OCI-LY1 (cell line): ENCODE data around the gene PTPRM.

Experiments
- H2AFZ ChIP-seq: fragments of 200-600 bp; sonication (generic), shearing (Covaris generic); 2 replicates; pipeline ENCODE4 v1.6.0; 2014; ENCODE audit warnings: antibody characterized with exemption, mild to moderate bottlenecking, low read length
- H3F3A ChIP-seq: fragments of 200-600 bp; sonication (generic), shearing (Covaris generic); 2 replicates; pipeline ENCODE4 v1.6.0; 2014; ENCODE audit warnings: mild to moderate bottlenecking, antibody characterized with exemption, low read length, moderate library complexity; ENCODE audit not compliant: insufficient read depth
- H3K27ac ChIP-seq: fragments of 200-600 bp; sonication (generic); 2 replicates; pipeline ENCODE4 v1.5.1; 2014; ENCODE audit warnings: low read length, mixed run types, mild to moderate bottlenecking, low read depth; ENCODE audit not compliant: poor library complexity, severe bottlenecking
- H3K27me3 ChIP-seq: fragments of 200-600 bp; sonication (generic); 2 replicates; pipeline ENCODE4 v1.6.0; 2014; ENCODE audit warnings: antibody characterized with exemption, mild to moderate bottlenecking, low read length, moderate library complexity; ENCODE audit not compliant: insufficient read depth
- H3K36me3 ChIP-seq: fragments of 200-600 bp; sonication (generic); 2 replicates; pipeline ENCODE4 v1.6.1; 2014; ENCODE audit warnings: mild to moderate bottlenecking, antibody characterized with exemption, low read length, moderate library complexity, mixed read lengths; ENCODE audit not compliant: insufficient read depth
- H3K4me1 ChIP-seq: fragments of 200-600 bp; sonication (generic); 2 replicates; pipeline ENCODE4 v1.5.1; 2014; ENCODE audit warnings: mild to moderate bottlenecking, low read length, moderate library complexity; ENCODE audit not compliant: insufficient read depth, severe bottlenecking
- H3K4me2 ChIP-seq: fragments of 200-600 bp; sonication (generic), shearing (Covaris generic); 2 replicates; pipeline ENCODE4 v1.6.1; 2014; ENCODE audit warnings: low read length
- H3K4me3 ChIP-seq: fragments of 200-600 bp; sonication (generic); 2 replicates; pipeline ENCODE4 v1.5.1; 2014; ENCODE audit warnings: low read length, low read depth, mild to moderate bottlenecking, mixed read lengths; ENCODE audit not compliant: poor library complexity, severe bottlenecking
- H3K79me2 ChIP-seq: fragments of 200-600 bp; shearing (Covaris generic); 2 replicates; pipeline ENCODE4 v1.6.1; 2016; ENCODE audit warnings: mixed run types, low read length, mixed read lengths; ENCODE audit not compliant: insufficient read depth
- H3K9ac ChIP-seq: fragments of 200-600 bp; sonication (generic), shearing (Covaris generic); 2 replicates; pipeline ENCODE4 v1.6.1; 2014; ENCODE audit warnings: mild to moderate bottlenecking, low read length, mixed read lengths
- H3K9me2 ChIP-seq: fragments of 200-600 bp; sonication (generic), shearing (Covaris generic); 2 replicates; pipeline ENCODE4 v1.6.1; 2014; ENCODE audit warnings: low read depth, mild to moderate bottlenecking, low read length, mixed read lengths
- H3K9me3 ChIP-seq: fragments of 200-600 bp; shearing (Covaris generic); 2 replicates; pipeline ENCODE4 v1.6.1; 2014; ENCODE audit warnings: low read length, mixed read lengths
- H4K20me1 ChIP-seq: fragments of 200-600 bp; sonication (generic), shearing (Covaris generic); 2 replicates; pipeline ENCODE4 v1.6.0; 2016; ENCODE audit warnings: mild to moderate bottlenecking, low read length; ENCODE audit not compliant: insufficient read depth
- EZH2 ChIP-seq: fragments of 200-600 bp; sonication (generic), shearing (Covaris generic); IDR thresholded peaks from 2 replicates; pipeline ENCODE4 v1.8.0; 2017; ENCODE audit warnings: borderline replicate concordance, mixed run types, mild to moderate bottlenecking, antibody characterized with exemption, low read length, moderate library complexity, mixed read lengths
- TF ChIP-seq, protein P1 (sequence below): fragments of 200-600 bp; sonication (generic), shearing (Covaris generic); IDR thresholded peaks from 2 replicates; pipeline ENCODE4 v1.5.1; 2017; ENCODE audit warnings: mild to moderate bottlenecking, antibody characterized with exemption, low read length, moderate library complexity, mixed read lengths

Gene PTPRM

GRCh38 chr18:8301427-8302172, 734.5 kb downstream of the PTPRM start:
- Histone ChIP-seq H3K9me2 (no peaks in the 10 kb centered on the region), H2AFZ (no peak overlapping the region), H3K4me1 (no peaks in the 10 kb centered on the region), H3K4me2 (no peak overlapping the region), H3K27ac (no peak overlapping the region), H4K20me1 (no peaks in the 10 kb centered on the region), H3K27me3 (no peaks in the 10 kb centered on the region), H3K4me3 (no peak overlapping the region), H3K9me3 (no peaks in the 10 kb centered on the region), H3F3A (no peaks in the 10 kb centered on the region), H3K36me3 (no peaks in the 10 kb centered on the region), H3K9ac (no peak overlapping the region), H3K79me2 (no peaks in the 10 kb centered on the region)
- TF ChIP-seq, protein P1, sequence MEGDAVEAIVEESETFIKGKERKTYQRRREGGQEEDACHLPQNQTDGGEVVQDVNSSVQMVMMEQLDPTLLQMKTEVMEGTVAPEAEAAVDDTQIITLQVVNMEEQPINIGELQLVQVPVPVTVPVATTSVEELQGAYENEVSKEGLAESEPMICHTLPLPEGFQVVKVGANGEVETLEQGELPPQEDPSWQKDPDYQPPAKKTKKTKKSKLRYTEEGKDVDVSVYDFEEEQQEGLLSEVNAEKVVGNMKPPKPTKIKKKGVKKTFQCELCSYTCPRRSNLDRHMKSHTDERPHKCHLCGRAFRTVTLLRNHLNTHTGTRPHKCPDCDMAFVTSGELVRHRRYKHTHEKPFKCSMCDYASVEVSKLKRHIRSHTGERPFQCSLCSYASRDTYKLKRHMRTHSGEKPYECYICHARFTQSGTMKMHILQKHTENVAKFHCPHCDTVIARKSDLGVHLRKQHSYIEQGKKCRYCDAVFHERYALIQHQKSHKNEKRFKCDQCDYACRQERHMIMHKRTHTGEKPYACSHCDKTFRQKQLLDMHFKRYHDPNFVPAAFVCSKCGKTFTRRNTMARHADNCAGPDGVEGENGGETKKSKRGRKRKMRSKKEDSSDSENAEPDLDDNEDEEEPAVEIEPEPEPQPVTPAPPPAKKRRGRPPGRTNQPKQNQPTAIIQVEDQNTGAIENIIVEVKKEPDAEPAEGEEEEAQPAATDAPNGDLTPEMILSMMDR, result no peak
- no peak for TF ChIP-seq EZH2

DNA sequence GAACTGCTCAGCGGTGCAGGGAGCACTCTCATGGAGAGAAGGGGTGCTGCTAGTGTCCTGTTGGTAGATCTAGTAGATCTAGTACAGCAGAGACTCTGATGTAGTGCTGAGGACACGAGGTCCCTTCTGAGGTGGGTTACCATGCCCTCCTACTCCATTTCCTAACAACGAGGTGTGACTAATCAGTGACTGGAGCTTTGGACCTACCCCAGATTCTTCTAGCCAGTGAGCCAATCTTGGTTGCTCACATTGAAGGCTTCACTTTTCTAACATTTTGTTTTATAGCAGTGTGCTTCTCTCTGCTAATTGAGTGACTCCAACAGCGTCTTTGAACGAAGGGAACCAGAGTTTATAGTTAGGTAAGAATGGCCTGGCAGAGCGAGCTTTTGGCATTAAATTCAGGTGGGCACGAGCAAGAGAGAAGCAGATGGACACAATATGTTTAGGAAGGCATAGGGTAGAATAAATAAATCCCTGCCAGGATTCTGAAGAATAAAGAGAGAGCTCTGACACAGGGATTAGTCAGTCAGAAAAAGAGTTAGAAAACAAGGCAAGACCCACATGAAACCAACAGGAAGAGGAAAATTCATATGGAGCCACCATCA, 736.1 kb downstream of the PTPRM start:
- H3K27me3 ChIP-seq, result no peaks in the 10 kb centered on the region
- H4K20me1 ChIP-seq, result no peaks in the 10 kb centered on the region
- H3K4me3 ChIP-seq, result no peak overlapping the region
- H2AFZ ChIP-seq, result no peak overlapping the region
- TF ChIP-seq, protein P1, result no peak
- TF ChIP-seq EZH2, result no peak
- no peaks in the 10 kb centered on the region for H3K36me3 ChIP-seq
- H3K4me2 ChIP-seq, result no peak overlapping the region
- H3K27ac ChIP-seq, result no peak overlapping the region
- H3K9me3 ChIP-seq, result no peaks in the 10 kb centered on the region
- H3K9me2 ChIP-seq, result no peaks in the 10 kb centered on the region
- H3K4me1 ChIP-seq, result no peaks in the 10 kb centered on the region
- H3K9ac ChIP-seq, result no peak overlapping the region
- H3F3A ChIP-seq, result no peaks in the 10 kb centered on the region
- no peaks in the 10 kb centered on the region for H3K79me2 ChIP-seq

DNA sequence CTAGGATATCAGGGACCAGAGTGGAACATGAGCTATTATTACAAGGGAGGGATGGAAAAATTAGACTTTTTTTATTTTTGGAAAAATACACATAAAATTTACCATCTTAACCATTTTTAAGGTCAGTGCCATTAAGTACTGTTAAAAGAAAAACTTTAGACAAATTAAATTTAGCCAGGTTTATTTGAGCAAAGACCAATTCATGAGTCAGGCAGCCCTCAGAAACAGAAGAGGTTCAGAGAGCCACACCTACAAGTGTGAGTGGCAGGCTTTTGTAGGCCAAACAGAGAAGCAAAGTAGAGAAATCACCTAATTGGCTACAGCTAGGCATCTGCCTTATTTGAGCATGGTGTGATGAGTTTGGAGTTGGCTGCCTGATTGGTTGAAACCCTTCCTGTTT, 740.8 kb downstream of the PTPRM start:
- H4K20me1 ChIP-seq, result no peaks in the 10 kb centered on the region
- H3K79me2 ChIP-seq, result no peaks in the 10 kb centered on the region
- no peak overlapping the region for H3K9ac ChIP-seq
- no peak overlapping the region for H3K27ac ChIP-seq
- no peaks in the 10 kb centered on the region for H3K4me1 ChIP-seq
- H3K9me3 ChIP-seq, result no peaks in the 10 kb centered on the region
- H3K9me2 ChIP-seq, result no peaks in the 10 kb centered on the region
- TF ChIP-seq, protein P1, result no peak
- TF ChIP-seq EZH2, result no peak
- H3K36me3 ChIP-seq, result no peaks in the 10 kb centered on the region
- no peak overlapping the region for H3K4me2 ChIP-seq
- H3K4me3 ChIP-seq, result no peak overlapping the region
- H3F3A ChIP-seq, result no peaks in the 10 kb centered on the region
- H3K27me3 ChIP-seq, result no peaks in the 10 kb centered on the region
- H2AFZ ChIP-seq, result no peak overlapping the region
